ENCODE data around the gene ST6GAL1. TPM values are rescaled to one million over a fixed set of nuclear protein-coding genes. Genes with fewer than 3 reads are reported as not detected.
A peak's percentile ranks its signal among the peaks of the same experiment; 100 is the strongest.

Gene ST6GAL1, protein sequence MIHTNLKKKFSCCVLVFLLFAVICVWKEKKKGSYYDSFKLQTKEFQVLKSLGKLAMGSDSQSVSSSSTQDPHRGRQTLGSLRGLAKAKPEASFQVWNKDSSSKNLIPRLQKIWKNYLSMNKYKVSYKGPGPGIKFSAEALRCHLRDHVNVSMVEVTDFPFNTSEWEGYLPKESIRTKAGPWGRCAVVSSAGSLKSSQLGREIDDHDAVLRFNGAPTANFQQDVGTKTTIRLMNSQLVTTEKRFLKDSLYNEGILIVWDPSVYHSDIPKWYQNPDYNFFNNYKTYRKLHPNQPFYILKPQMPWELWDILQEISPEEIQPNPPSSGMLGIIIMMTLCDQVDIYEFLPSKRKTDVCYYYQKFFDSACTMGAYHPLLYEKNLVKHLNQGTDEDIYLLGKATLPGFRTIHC
- total RNA-seq (10 to 100 TPM in 4 of 5 donors, 1 to 10 TPM in 1; 3.8 to 31.0 (median 18.1) TPM), polyA plus RNA-seq (1 to 10 TPM; 4.1 to 9.7 (median 4.6) TPM)
- long read RNA-seq, donor 1, full-length matches to known transcripts = 1 of 1 reads
- long read RNA-seq, donor 1, partial matches to known transcripts = 0 of 1 reads
- long read RNA-seq, donor 1, other reads (novel, unspliced or antisense) = 0 of 1 reads
- long read RNA-seq, donor 2, full-length matches to known transcripts = 1 of 1 reads
- long read RNA-seq, donor 2, partial matches to known transcripts = 0 of 1 reads
- long read RNA-seq, donor 2, other reads (novel, unspliced or antisense) = 0 of 1 reads
- long read RNA-seq, donor 3, partial matches to known transcripts = 0 of 1 reads
- long read RNA-seq, donor 3, other reads (novel, unspliced or antisense) = 0 of 1 reads
- long read RNA-seq, donor 4 = 0 reads
- long read RNA-seq, donor 5, full-length matches to known transcripts = 3 of 3 reads
- long read RNA-seq, donor 5, partial matches to known transcripts = 0 of 3 reads
- long read RNA-seq, donor 5, other reads (novel, unspliced or antisense) = 0 of 3 reads
- long read RNA-seq, donor 6 = 0 reads
- long read RNA-seq, donor 7, full-length matches to known transcripts = 2 of 2 reads
- long read RNA-seq, donor 7, partial matches to known transcripts = 0 of 2 reads
- long read RNA-seq, donor 7, other reads (novel, unspliced or antisense) = 0 of 2 reads
- long read RNA-seq, donor 8, full-length matches to known transcripts = 4 of 18 reads
- long read RNA-seq, donor 8, partial matches to known transcripts = 0 of 18 reads
- long read RNA-seq, donor 8, other reads (novel, unspliced or antisense) = 14 of 18 reads
- long read RNA-seq, donor 9, full-length matches to known transcripts = 2 of 2 reads
- long read RNA-seq, donor 9, partial matches to known transcripts = 0 of 2 reads
- long read RNA-seq, donor 9, other reads (novel, unspliced or antisense) = 0 of 2 reads
- long read RNA-seq, donor 10, full-length matches to known transcripts = 2 of 8 reads
- long read RNA-seq, donor 10, partial matches to known transcripts = 6 of 8 reads
- long read RNA-seq, donor 10, other reads (novel, unspliced or antisense) = 0 of 8 reads

DNA sequence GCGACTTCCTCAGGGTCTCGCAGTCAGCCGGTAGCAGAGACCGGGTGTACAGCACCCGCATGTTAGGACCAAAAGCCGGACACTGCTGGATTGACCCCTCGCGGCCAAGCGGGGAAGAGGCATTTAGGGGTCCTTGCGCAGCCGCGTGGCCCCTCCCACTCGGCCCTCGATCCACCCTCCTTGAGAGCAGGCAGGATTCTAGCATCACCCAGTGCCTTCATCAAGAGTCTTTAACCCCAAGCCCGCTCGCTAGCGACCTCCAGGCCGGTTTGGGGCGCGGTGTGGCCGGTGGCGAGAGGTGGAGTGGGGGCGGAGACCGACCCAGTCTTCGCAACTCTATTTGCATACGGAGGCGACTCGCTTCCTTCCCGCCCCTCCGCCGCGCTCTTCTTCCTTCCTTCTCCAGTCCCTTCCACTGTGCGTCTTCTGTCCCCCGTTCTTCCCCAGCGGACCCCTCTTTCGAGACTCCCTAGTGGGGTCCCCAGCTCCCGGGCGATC is at the start of gene ST6GAL1:
TSS of gene ST6GAL1 (plus strand) at position 384 of the 498 bp plus-strand sequence. CDS start 112,178 bp downstream, outside the sequence.
- Histone ChIP-seq H3K27me3 (no peaks in the 10 kb centered on the region), H3K9me3 (no peaks in the 10 kb centered on the region), H3K36me3 (peaks cover 0 to 8% (median 4%) of the 10 kb centered on the region in 4 donors), H3K27ac (peak within 1 kb of the TSS; percentile 65 to 88 (median 75)), H3K4me1 (peaks cover 13 to 49% (median 40%) of the 10 kb centered on the region in 4 donors), H3K4me3 (peak within 1 kb of the TSS; percentile 62 to 99 (median 86))
- intact Hi-C loops (cut with DNase I; ENCODE audit: low total_unique reads) = no loop called here
- peak; percentile 67 to 78 for DNase-seq
- 1 to 2% (median 1%) methylated on average over 37 to 38 of the region's 38 CpGs for WGBS, 5 donors
- TF ChIP-seq POLR2A (IDR thresholded peaks at IDR 0.05) = no peak
- TF ChIP-seq, protein P1, sequence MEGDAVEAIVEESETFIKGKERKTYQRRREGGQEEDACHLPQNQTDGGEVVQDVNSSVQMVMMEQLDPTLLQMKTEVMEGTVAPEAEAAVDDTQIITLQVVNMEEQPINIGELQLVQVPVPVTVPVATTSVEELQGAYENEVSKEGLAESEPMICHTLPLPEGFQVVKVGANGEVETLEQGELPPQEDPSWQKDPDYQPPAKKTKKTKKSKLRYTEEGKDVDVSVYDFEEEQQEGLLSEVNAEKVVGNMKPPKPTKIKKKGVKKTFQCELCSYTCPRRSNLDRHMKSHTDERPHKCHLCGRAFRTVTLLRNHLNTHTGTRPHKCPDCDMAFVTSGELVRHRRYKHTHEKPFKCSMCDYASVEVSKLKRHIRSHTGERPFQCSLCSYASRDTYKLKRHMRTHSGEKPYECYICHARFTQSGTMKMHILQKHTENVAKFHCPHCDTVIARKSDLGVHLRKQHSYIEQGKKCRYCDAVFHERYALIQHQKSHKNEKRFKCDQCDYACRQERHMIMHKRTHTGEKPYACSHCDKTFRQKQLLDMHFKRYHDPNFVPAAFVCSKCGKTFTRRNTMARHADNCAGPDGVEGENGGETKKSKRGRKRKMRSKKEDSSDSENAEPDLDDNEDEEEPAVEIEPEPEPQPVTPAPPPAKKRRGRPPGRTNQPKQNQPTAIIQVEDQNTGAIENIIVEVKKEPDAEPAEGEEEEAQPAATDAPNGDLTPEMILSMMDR (IDR thresholded peaks at IDR 0.05) = peak in 2 of 7 experiments; percentile 16 to 40
- peak in 1 of 3 donors; percentile 11 for TF ChIP-seq POLR2AphosphoS5 (IDR thresholded peaks at IDR 0.05)

DNA sequence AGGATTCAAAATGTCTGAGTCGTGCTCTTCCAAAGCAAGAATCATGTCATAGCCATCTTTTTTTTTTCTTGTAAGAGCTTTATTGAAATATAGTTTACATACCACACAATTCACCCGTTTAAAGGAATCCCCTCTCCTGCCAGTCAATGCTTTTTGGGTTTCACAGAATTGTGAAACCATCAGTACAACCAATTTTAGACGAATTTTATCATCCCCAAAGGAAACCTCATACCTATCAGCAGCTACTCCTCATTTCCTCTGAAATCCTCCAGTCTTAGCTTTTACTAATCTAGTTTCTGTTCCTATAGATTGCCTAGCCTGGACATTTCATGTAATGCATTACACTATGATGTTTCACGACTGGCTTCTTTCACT is 48.2 kb upstream of the ST6GAL1 start:
- H3K36me3 ChIP-seq = no peaks in the 10 kb centered on the region
- 59 to 71% (median 65%) methylated on average over 4 of the region's 4 CpGs for WGBS, 5 donors
- no peaks in the 10 kb centered on the region for H3K4me1 ChIP-seq
- no peak overlapping the region for H3K27ac ChIP-seq
- H3K27me3 ChIP-seq = no peaks in the 10 kb centered on the region
- H3K4me3 ChIP-seq = no peak overlapping the region
- DNase-seq = no peak
- no peak for TF ChIP-seq POLR2AphosphoS5 (IDR thresholded peaks at IDR 0.05)
- no peak for TF ChIP-seq POLR2A (IDR thresholded peaks at IDR 0.05)
- no peak for TF ChIP-seq EP300 (IDR thresholded peaks at IDR 0.05)
- TF ChIP-seq, protein P1 (IDR thresholded peaks at IDR 0.05) = no peak
- intact Hi-C loops (cut with DNase I; ENCODE audit: low total_unique reads) = no loop called here
- H3K9me3 ChIP-seq = no peaks in the 10 kb centered on the region

DNA sequence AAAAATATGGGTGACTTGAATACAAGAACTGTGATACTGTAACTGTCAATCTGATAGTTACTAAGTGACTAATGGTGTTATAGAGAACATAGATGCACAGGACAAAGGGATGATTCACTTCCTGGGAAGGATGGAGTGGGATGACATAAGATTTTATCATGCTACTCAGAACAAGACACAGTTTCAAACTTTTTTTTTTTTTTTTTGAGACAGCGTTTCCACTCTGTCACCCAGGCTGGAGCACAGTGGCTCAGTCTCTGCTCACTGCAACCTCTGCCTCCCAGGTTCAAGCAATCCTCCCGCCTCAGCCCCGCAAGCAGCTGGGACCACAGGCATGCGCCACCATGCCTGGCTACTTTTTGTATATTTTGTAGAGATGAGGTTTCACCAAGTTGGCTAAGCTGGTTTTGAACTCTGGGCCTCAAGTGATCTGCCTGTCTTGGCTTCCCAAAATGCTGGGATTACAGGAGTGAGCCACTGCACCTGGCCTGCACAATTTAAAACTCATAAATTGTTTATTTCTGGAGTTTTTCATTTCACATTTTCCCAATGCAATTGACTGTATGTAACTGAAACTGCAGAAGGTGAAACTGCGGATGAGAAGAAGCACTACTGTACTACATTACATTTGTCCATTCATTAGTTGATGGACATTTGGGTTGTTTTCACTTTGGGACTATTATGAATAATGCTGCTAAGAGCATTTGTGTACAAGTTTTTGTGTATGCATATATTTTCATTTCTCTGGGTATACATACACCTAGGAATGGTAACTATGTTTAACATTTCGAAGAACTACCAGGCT is 47.2 kb upstream of the ST6GAL1 start:
- no peak for DNase-seq
- no peaks in the 10 kb centered on the region for H3K36me3 ChIP-seq
- no peak overlapping the region for H3K27ac ChIP-seq
- no peaks in the 10 kb centered on the region for H3K9me3 ChIP-seq
- intact Hi-C loops (cut with DNase I; ENCODE audit: low total_unique reads) = no loop called here
- WGBS, 5 donors = 79 to 92% (median 89%) methylated on average over 6 of the region's 6 CpGs
- no peaks in the 10 kb centered on the region for H3K27me3 ChIP-seq
- no peak for TF ChIP-seq EP300 (IDR thresholded peaks at IDR 0.05)
- TF ChIP-seq POLR2A (IDR thresholded peaks at IDR 0.05) = no peak
- TF ChIP-seq POLR2AphosphoS5 (IDR thresholded peaks at IDR 0.05) = no peak
- TF ChIP-seq, protein P1 (IDR thresholded peaks at IDR 0.05) = no peak
- no peaks in the 10 kb centered on the region for H3K4me1 ChIP-seq
- no peak overlapping the region for H3K4me3 ChIP-seq

Measured in stomach (tissue), 19 donors.